Embryonic facial prominence (tissue), 1 donor: ENCODE results near the gene CAP1.
"Not testable (repeated sequence)": the region's sequence is repeated elsewhere in the genome, so short reads cannot be mapped to it uniquely, and the experiment has no call there.

Experiments used
- DNase-seq: peaks from one replicate; pipeline ENCODE4 v3.0.0-alpha.2; 2016; ENCODE audit errors: extremely low spot score

Gene CAP1

GRCh38 chr1:40058453-40059337, 18.2 kb downstream of the CAP1 start:
- DNase-seq: no peak

- no peak for DNase-seq
These were observed 18.9 kb downstream of the CAP1 start for GRCh38 chr1:40059338-40059959.

GRCh38 chr1:40059960-40060750, 19.6 kb downstream of the CAP1 start:
- DNase-seq: no peak

GRCh38 chr1:40064797-40065499, 24.4 kb downstream of the CAP1 start:
- DNase-seq: no peak

- DNase-seq: no peak
These were observed 26.5 kb downstream of the CAP1 start for GRCh38 chr1:40067023-40067422.

GRCh38 chr1:40067851-40068250, 27.3 kb downstream of the CAP1 start:
- DNase-seq: no peak

- no peak for DNase-seq
These were observed 31.6 kb downstream of the CAP1 start for GRCh38 chr1:40072142-40072541.

- no peak for DNase-seq
These were observed 32.5 kb downstream of the CAP1 start for GRCh38 chr1:40073062-40073461.

- no peak for DNase-seq
These were observed 34.7 kb downstream of the CAP1 start for GRCh38 chr1:40075266-40075665.

GRCh38 chr1:40076895-40077312, 36.4 kb downstream of the CAP1 start:
- no peak for DNase-seq

GRCh38 chr1:40078512-40079333, 38.2 kb downstream of the CAP1 start:
- no peak for DNase-seq

GRCh38 chr1:40079774-40080400, 39.4 kb downstream of the CAP1 start:
- DNase-seq: no peak

GRCh38 chr1:40081871-40082270, 41.3 kb downstream of the CAP1 start:
- DNase-seq: no peak

GRCh38 chr1:40084750-40085149, 44.2 kb downstream of the CAP1 start:
- not testable (repeated sequence) for DNase-seq

- no peak for DNase-seq
These were observed 50.3 kb downstream of the CAP1 start for GRCh38 chr1:40090652-40091355.

- no peak for DNase-seq
These were observed 51.7 kb downstream of the CAP1 start for GRCh38 chr1:40092241-40092640.

GRCh38 chr1:40092706-40093639, 52.4 kb downstream of the CAP1 start:
- no peak for DNase-seq

GRCh38 chr1:40094466-40095110, 54.1 kb downstream of the CAP1 start:
- no peak for DNase-seq
